ENCODE results near the gene MIR17HG.

The MIR17HG gene

DNA sequence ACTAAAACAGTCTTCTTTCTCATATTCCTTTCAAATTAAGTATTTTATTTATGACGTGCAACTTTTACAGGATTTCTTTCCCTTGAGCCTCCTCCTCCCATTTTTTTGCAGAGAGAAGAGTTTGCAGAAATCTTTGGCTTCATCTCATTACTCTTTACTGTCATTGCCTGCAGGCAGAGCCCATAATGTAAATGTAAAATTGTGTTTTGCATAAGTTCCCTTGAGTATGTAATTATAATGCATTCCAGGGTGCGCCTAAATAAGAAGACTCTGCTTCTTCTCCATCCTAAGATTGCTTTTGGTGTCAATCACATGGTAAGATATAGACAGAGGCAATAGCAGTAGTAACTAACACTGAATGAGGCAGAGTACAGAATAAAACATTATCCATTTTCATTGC is 23.0 kb downstream of the MIR17HG start:
- TF ChIP-seq, protein P1, sequence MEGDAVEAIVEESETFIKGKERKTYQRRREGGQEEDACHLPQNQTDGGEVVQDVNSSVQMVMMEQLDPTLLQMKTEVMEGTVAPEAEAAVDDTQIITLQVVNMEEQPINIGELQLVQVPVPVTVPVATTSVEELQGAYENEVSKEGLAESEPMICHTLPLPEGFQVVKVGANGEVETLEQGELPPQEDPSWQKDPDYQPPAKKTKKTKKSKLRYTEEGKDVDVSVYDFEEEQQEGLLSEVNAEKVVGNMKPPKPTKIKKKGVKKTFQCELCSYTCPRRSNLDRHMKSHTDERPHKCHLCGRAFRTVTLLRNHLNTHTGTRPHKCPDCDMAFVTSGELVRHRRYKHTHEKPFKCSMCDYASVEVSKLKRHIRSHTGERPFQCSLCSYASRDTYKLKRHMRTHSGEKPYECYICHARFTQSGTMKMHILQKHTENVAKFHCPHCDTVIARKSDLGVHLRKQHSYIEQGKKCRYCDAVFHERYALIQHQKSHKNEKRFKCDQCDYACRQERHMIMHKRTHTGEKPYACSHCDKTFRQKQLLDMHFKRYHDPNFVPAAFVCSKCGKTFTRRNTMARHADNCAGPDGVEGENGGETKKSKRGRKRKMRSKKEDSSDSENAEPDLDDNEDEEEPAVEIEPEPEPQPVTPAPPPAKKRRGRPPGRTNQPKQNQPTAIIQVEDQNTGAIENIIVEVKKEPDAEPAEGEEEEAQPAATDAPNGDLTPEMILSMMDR (IDR thresholded peaks at IDR 0.05; ENCODE audit: low read depth, low read length), result no peak
- H3K4me3 ChIP-seq (ENCODE audit: low read depth, low read length), result no peak overlapping the region
- in situ Hi-C loops (cut with HindIII; ENCODE audit: low sequenced_read_pairs), result no loop called here
- no peak for DNase-seq (ENCODE audit: low read depth, low spot score)

DNA sequence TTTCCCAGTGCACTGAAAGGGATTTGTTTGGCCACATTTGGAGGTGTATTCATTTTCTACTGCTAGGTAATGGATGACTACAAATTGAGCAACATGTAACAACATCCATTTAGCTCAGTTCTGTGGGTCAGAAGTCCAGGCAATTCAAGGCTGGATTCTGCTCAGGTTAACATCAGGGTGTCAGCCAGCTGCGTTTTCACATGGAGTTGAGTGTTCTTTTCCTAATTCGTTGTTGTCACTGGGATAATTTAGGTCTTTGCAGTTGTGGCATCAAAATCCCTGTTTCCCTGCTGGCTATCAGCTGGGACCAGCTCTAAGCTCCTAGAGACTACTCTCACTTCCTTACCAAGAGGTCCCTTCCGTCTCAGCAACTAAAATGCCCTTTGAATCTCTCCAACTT is 25.4 kb downstream of the MIR17HG start:
- TF ChIP-seq, protein P1 (IDR thresholded peaks at IDR 0.05; ENCODE audit: low read depth, low read length), result no peak
- in situ Hi-C loops (cut with HindIII; ENCODE audit: low sequenced_read_pairs), result no loop called here
- no peak overlapping the region for H3K4me3 ChIP-seq (ENCODE audit: low read depth, low read length)
- no peak for DNase-seq (ENCODE audit: low read depth, low spot score)

DNA sequence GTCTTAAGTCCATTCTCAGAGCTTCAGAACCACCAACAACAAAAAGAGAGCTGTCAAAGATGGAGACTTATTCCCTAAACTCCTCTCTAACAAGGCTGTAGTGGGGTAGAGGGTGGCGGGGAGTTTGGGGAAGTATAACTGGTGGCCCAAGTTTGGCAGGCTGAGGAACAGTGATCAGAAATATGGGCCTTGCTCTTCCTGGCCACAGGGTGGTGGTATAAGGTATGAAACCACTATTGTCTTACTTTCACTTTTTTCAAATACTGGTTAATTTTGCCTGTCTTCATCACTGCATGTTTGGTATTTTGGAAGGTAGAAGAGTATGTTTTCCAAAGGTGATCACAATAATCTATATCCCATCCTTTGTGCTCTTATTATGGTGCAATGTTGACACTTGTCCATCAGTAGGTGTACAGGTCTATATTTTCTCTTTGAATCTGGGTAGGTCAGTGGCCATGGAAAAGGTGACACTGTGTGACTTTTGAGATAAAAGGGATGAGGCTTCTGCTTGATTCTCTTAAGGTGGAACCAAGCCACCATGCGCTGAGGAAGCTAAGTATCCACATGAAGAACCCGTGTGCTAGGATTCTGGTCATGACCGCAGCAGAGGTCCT is 27.7 kb downstream of the MIR17HG start:
- in situ Hi-C loops (cut with HindIII; ENCODE audit: low sequenced_read_pairs), result no loop called here
- TF ChIP-seq, protein P1 (IDR thresholded peaks at IDR 0.05; ENCODE audit: low read depth, low read length), result peak; percentile 71
- H3K4me3 ChIP-seq (ENCODE audit: low read depth, low read length), result no peak overlapping the region
- DNase-seq (ENCODE audit: low read depth, low spot score), result peak; percentile 17

GRCh38 chr13:91381371-91381770 is 33.9 kb downstream of the MIR17HG start:
- TF ChIP-seq, protein P1 (IDR thresholded peaks at IDR 0.05; ENCODE audit: low read depth, low read length), result peak; percentile 52
- H3K4me3 ChIP-seq (ENCODE audit: low read depth, low read length), result no peak overlapping the region
- in situ Hi-C loops (cut with HindIII; ENCODE audit: low sequenced_read_pairs), result no loop called here
- peak; percentile 50 for DNase-seq (ENCODE audit: low read depth, low spot score)

DNA sequence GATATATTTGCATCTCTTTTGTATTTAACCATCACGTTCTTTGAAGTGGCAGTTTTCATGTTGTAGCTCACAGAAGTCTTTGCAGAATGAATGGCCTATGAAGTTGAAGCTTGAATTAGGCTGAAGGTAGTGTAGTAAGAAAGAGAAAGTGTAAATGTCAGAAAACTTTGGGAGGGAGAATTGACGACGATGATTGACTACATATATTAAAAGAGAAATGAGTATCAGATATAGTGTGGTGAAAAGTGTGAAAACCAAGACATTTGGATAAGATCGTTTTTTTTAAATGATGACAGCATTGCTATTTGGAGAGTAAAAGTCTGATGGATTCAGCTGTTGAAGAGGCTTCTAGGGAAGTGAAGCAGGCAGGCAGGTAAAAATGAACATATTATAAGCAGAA is 36.3 kb downstream of the MIR17HG start:
- TF ChIP-seq, protein P1 (IDR thresholded peaks at IDR 0.05; ENCODE audit: low read depth, low read length), result no peak
- H3K4me3 ChIP-seq (ENCODE audit: low read depth, low read length), result no peak overlapping the region
- DNase-seq (ENCODE audit: low read depth, low spot score), result no peak
- in situ Hi-C loops (cut with HindIII; ENCODE audit: low sequenced_read_pairs), result no loop called here

DNA sequence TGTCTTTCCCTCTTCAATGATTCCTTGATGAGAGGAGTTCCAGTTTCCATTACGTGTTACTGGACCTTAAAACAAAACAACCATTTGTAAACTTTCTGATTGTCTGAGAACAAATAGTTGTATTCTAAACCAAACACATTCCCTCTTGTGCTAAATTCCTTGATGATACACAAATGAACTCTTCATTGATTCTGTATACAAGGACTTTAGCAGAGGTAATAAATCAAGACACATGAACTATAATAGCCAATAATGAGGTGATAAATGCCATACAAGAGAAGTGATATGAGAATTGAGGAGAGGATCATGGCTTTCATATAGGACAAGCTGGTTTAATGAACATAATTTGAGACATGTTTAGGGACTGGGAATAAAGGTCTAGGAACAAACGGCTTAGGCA is 37.4 kb downstream of the MIR17HG start:
- in situ Hi-C loops (cut with HindIII; ENCODE audit: low sequenced_read_pairs), result no loop called here
- no peak overlapping the region for H3K4me3 ChIP-seq (ENCODE audit: low read depth, low read length)
- TF ChIP-seq, protein P1 (IDR thresholded peaks at IDR 0.05; ENCODE audit: low read depth, low read length), result no peak
- no peak for DNase-seq (ENCODE audit: low read depth, low spot score)

Measured in astrocyte of the spinal cord (primary cell).